ENCODE results near the gene NGEF.

Gene NGEF

GRCh38 chr2:232885264-232885961 lies 127.6 kb downstream of the NGEF start:
- no peak for DNase-seq (ENCODE audit: low read depth, low spot score)

GRCh38 chr2:232884549-232885263 lies 128.3 kb downstream of the NGEF start:
- no peak for DNase-seq (ENCODE audit: low read depth, low spot score)

GRCh38 chr2:232884001-232884421 lies 129.0 kb downstream of the NGEF start:
- no peak for DNase-seq (ENCODE audit: low read depth, low spot score)

- no peak for DNase-seq (ENCODE audit: low read depth, low spot score)
Observed at GRCh38 chr2:232883116-232883721, 129.8 kb downstream of the NGEF start.

- no peak for DNase-seq (ENCODE audit: low read depth, low spot score)
Observed at GRCh38 chr2:232882505-232883115, 130.4 kb downstream of the NGEF start.

GRCh38 chr2:232882085-232882484 lies 131.0 kb downstream of the NGEF start:
- no peak for DNase-seq (ENCODE audit: low read depth, low spot score)

- no peak for DNase-seq (ENCODE audit: low read depth, low spot score)
Observed at GRCh38 chr2:232880764-232881351, 132.2 kb downstream of the NGEF start.

GRCh38 chr2:232879618-232880494 lies 133.2 kb downstream of the NGEF start:
- no peak for DNase-seq (ENCODE audit: low read depth, low spot score)

- no peak for DNase-seq (ENCODE audit: low read depth, low spot score)
Observed at GRCh38 chr2:232878855-232879617, 134.0 kb downstream of the NGEF start.

- DNase-seq (ENCODE audit: low read depth, low spot score), result no peak
Observed at GRCh38 chr2:232877940-232878511, 135.0 kb downstream of the NGEF start.

GRCh38 chr2:232876978-232877441 lies 136.0 kb downstream of the NGEF start:
- no peak for DNase-seq (ENCODE audit: low read depth, low spot score)

- no peak for DNase-seq (ENCODE audit: low read depth, low spot score)
Observed at GRCh38 chr2:232876161-232876977, 136.7 kb downstream of the NGEF start.

- no peak for DNase-seq (ENCODE audit: low read depth, low spot score)
Observed at GRCh38 chr2:232875256-232876121, 137.6 kb downstream of the NGEF start.

GRCh38 chr2:232874677-232875223 lies 138.3 kb downstream of the NGEF start:
- DNase-seq (ENCODE audit: low read depth, low spot score), result no peak

- no peak for DNase-seq (ENCODE audit: low read depth, low spot score)
Observed at GRCh38 chr2:232873909-232874641, 139.0 kb downstream of the NGEF start.

- DNase-seq (ENCODE audit: low read depth, low spot score), result no peak
Observed at GRCh38 chr2:232873292-232873908, 139.7 kb downstream of the NGEF start.

All from iPS DF 19.7 (cell line).